SK-N-DZ (cell line): Measurements from ENCODE around the gene ANAPC2.
A peak's percentile ranks its signal among the peaks of the same experiment; 100 is the strongest.

ENCODE experiments used
- DNase-seq: peaks from one replicate; pipeline ENCODE4 v3.0.0-alpha.2; 2015; ENCODE audit warnings: low spot score

ANAPC2 gene

GRCh38 chr9:137176302-137177182 is 11.8 kb downstream of the ANAPC2 start:
- DNase-seq: peak; percentile 55

GRCh38 chr9:137175345-137175961 is 12.9 kb downstream of the ANAPC2 start:
- no peak for DNase-seq

GRCh38 chr9:137174722-137175293 is 13.6 kb downstream of the ANAPC2 start:
- DNase-seq: no peak

GRCh38 chr9:137173796-137174664 is 14.3 kb downstream of the ANAPC2 start:
- DNase-seq: no peak

GRCh38 chr9:137172901-137173795 is 15.2 kb downstream of the ANAPC2 start:
- DNase-seq: no peak

GRCh38 chr9:137171149-137171900 is 17.0 kb downstream of the ANAPC2 start:
- no peak for DNase-seq

GRCh38 chr9:137170486-137171148 is 17.7 kb downstream of the ANAPC2 start:
- no peak for DNase-seq

- no peak for DNase-seq
These were observed 18.4 kb downstream of the ANAPC2 start, which contains the start of gene LRRC26 for GRCh38 chr9:137169896-137170358. LRRC26 (minus strand) TSS chr9:137170051; CDS start chr9:137169943, 108 bp downstream.

- DNase-seq: peak; percentile 78
These were observed 19.2 kb downstream of the ANAPC2 start for GRCh38 chr9:137168904-137169856.

- no peak for DNase-seq
These were observed 19.8 kb downstream of the ANAPC2 start for GRCh38 chr9:137168573-137168903.

- DNase-seq: peak; percentile 73
These were observed 20.4 kb downstream of the ANAPC2 start for GRCh38 chr9:137167747-137168572.

GRCh38 chr9:137167277-137167746 is 21.0 kb downstream of the ANAPC2 start:
- no peak for DNase-seq

GRCh38 chr9:137166380-137167229 is 21.8 kb downstream of the ANAPC2 start:
- no peak for DNase-seq

GRCh38 chr9:137165250-137165836 is 23.0 kb downstream of the ANAPC2 start:
- DNase-seq: no peak

GRCh38 chr9:137164370-137165249 is 23.8 kb downstream of the ANAPC2 start:
- no peak for DNase-seq
